ENCODE data around the gene RILPL1. TPM values are rescaled to one million over a fixed set of nuclear protein-coding genes. Genes with fewer than 3 reads are reported as not detected.
"Not testable (repeated sequence)": the region's sequence is repeated elsewhere in the genome, so short reads cannot be mapped to it uniquely, and the experiment has no call there.

Gene RILPL1
- total and polyA plus RNA-seq, 4 donors, result 1.3 to 2.7 (median 2.1) TPM

GRCh38 chr12:123519141-123520001 is 14.1 kb downstream of the RILPL1 start (continued):
- TF ChIP-seq CTCF (IDR thresholded peaks at IDR 0.05; ENCODE audit: low read depth, low read length, missing input control) (no peak), FOXA1 (IDR thresholded peaks at IDR 0.05) (no peak)

- H3K4me3 ChIP-seq (ENCODE audit: low read depth in 1 of 3, low read length in 3 of 3), result no peak overlapping the region
- H3K4me1 ChIP-seq (ENCODE audit: control insufficient read depth in 4 of 4, insufficient read depth in 4 of 4, low read length in 3 of 4), result no peaks in the 10 kb centered on the region
- 92% methylated on average over 11 of the region's 11 CpGs for WGBS
- DNase-seq (ENCODE audit: low spot score), result no peak
- no peak overlapping the region for H3K9ac ChIP-seq (ENCODE audit: low read depth in 1 of 2, low read length in 2 of 2)
- no peaks in the 10 kb centered on the region for H3K9me3 ChIP-seq (ENCODE audit: control insufficient read depth in 4 of 4, low read length in 3 of 4)
- no peak for TF ChIP-seq ATF3 (IDR thresholded peaks at IDR 0.05)
- no peak for TF ChIP-seq HNF4A (conservative IDR thresholded peaks at IDR 0.05)
- no peak for TF ChIP-seq TAF1 (conservative IDR thresholded peaks at IDR 0.05)
- TF ChIP-seq JUND (IDR thresholded peaks at IDR 0.05), result no peak
- TF ChIP-seq HNF4G (IDR thresholded peaks at IDR 0.05), result no peak
- TF ChIP-seq REST (IDR thresholded peaks at IDR 0.05), result no peak
- TF ChIP-seq RXRA (IDR thresholded peaks at IDR 0.05), result no peak
- no peak for TF ChIP-seq MAX (IDR thresholded peaks at IDR 0.05)
- no peak for TF ChIP-seq SP1 (IDR thresholded peaks at IDR 0.05)
- no peak for TF ChIP-seq NR2F2 (IDR thresholded peaks at IDR 0.05)
- no peak for TF ChIP-seq CTCF (IDR thresholded peaks at IDR 0.05; ENCODE audit: low read depth, low read length, missing input control)
- no peak for TF ChIP-seq FOXA1 (IDR thresholded peaks at IDR 0.05)
- TF ChIP-seq EGR1 (IDR thresholded peaks at IDR 0.05; ENCODE audit: low read depth in 2 of 2), result no peak
- no peak for TF ChIP-seq GABPA (IDR thresholded peaks at IDR 0.05 in 1 of 2, conservative IDR thresholded peaks at IDR 0.05 in 1 of 2)
- TF ChIP-seq RAD21 (IDR thresholded peaks at IDR 0.05), result no peak
- no peak for TF ChIP-seq YY1 (IDR thresholded peaks at IDR 0.05)
- TF ChIP-seq FOXA2 (IDR thresholded peaks at IDR 0.05), result no peak
- TF ChIP-seq ZBTB33 (IDR thresholded peaks at IDR 0.05), result no peak
- H3K27ac ChIP-seq (ENCODE audit: low read depth in 1 of 2, low read length in 2 of 2), result no peak overlapping the region
- H3K27me3 ChIP-seq (ENCODE audit: control insufficient read depth in 4 of 4, insufficient read depth in 4 of 4, low read length in 3 of 4), result no peaks in the 10 kb centered on the region
- H3K36me3 ChIP-seq (ENCODE audit: control insufficient read depth in 4 of 4, insufficient read depth in 3 of 4, low read depth in 1 of 4, low read length in 3 of 4), result peaks cover 2 to 31% (median 10%) of the 10 kb centered on the region in 4 donors
Measured at GRCh38 chr12:123516216-123516780, 17.2 kb downstream of the RILPL1 start.

GRCh38 chr12:123514582-123515221 is 18.8 kb downstream of the RILPL1 start:
- H3K27me3 ChIP-seq (ENCODE audit: control insufficient read depth in 4 of 4, insufficient read depth in 4 of 4, low read length in 3 of 4); H3K4me3 ChIP-seq (ENCODE audit: low read depth in 1 of 3, low read length in 3 of 3); H3K9me3 ChIP-seq (ENCODE audit: control insufficient read depth in 4 of 4, low read length in 3 of 4); H3K9ac ChIP-seq (ENCODE audit: low read depth in 1 of 2, low read length in 2 of 2); H3K4me1 ChIP-seq (ENCODE audit: control insufficient read depth in 4 of 4, insufficient read depth in 4 of 4, low read length in 3 of 4); DNase-seq (ENCODE audit: low spot score); H3K27ac ChIP-seq (ENCODE audit: low read depth in 1 of 2, low read length in 2 of 2): not testable (repeated sequence)
- peaks cover 2 to 21% (median 8%) of the 10 kb centered on the region in 4 donors for H3K36me3 ChIP-seq (ENCODE audit: control insufficient read depth in 4 of 4, insufficient read depth in 3 of 4, low read depth in 1 of 4, low read length in 3 of 4)
- 100% methylated on average over 1 of the region's 1 CpG for WGBS
